ENCODE results near the gene CD3G.

The CD3G gene

GRCh38 chr11:118325283-118325682 is 18.9 kb upstream of the CD3G start:
- DNase-seq (ENCODE audit: low spot score), result no peak

GRCh38 chr11:118328745-118329144 is 15.4 kb upstream of the CD3G start:
- DNase-seq (ENCODE audit: low spot score), result no peak

- no peak for DNase-seq (ENCODE audit: low spot score)
These were observed 9.4 kb upstream of the CD3G start for GRCh38 chr11:118334745-118335144.

- DNase-seq (ENCODE audit: low spot score), result no peak
These were observed 5.5 kb upstream of the CD3G start for GRCh38 chr11:118338637-118339061.

- DNase-seq (ENCODE audit: low spot score), result no peak
These were observed 4.7 kb upstream of the CD3G start for GRCh38 chr11:118339281-118339961.

- no peak for DNase-seq (ENCODE audit: low spot score)
These were observed 3.7 kb upstream of the CD3G start for GRCh38 chr11:118340449-118340848.

- no peak for DNase-seq (ENCODE audit: low spot score)
These were observed 2.9 kb upstream of the CD3G start for GRCh38 chr11:118341261-118341660.

- DNase-seq (ENCODE audit: low spot score), result no peak
These were observed 2.2 kb upstream of the CD3G start for GRCh38 chr11:118341815-118342489.

- DNase-seq (ENCODE audit: low spot score), result no peak
These were observed 1.5 kb upstream of the CD3G start, which contains the start of gene CD3D for GRCh38 chr11:118342503-118343161. Gene CD3D (minus strand): TSS chr11:118342705. CDS start chr11:118342607, 98 bp downstream.

GRCh38 chr11:118343248-118343647 is 896 bp upstream of the CD3G start:
- no peak for DNase-seq (ENCODE audit: low spot score)

GRCh38 chr11:118349475-118349874 is 5.3 kb downstream of the CD3G start:
- DNase-seq (ENCODE audit: low spot score), result no peak

- no peak for DNase-seq (ENCODE audit: low spot score)
These were observed 9.1 kb downstream of the CD3G start for GRCh38 chr11:118353084-118353710.

- no peak for DNase-seq (ENCODE audit: low spot score)
These were observed 13.9 kb downstream of the CD3G start for GRCh38 chr11:118358071-118358470.

GRCh38 chr11:118359295-118359958 is 15.3 kb downstream of the CD3G start, which contains the start of gene UBE4A:
Gene UBE4A (plus strand): TSS chr11:118359600. CDS start chr11:118365081, 5,481 bp downstream.
- DNase-seq (ENCODE audit: low spot score), result peak; percentile 94

- no peak for DNase-seq (ENCODE audit: low spot score)
These were observed 20.9 kb downstream of the CD3G start for GRCh38 chr11:118364956-118365615.

- DNase-seq (ENCODE audit: low spot score), result no peak
These were observed 22.1 kb downstream of the CD3G start for GRCh38 chr11:118366287-118366686.

- no peak for DNase-seq (ENCODE audit: low spot score)
These were observed 26.6 kb downstream of the CD3G start for GRCh38 chr11:118370774-118371173.

- no peak for DNase-seq (ENCODE audit: low spot score)
These were observed 29.1 kb downstream of the CD3G start for GRCh38 chr11:118373263-118373662.

GRCh38 chr11:118373871-118374270 is 29.7 kb downstream of the CD3G start:
- no peak for DNase-seq (ENCODE audit: low spot score)

- no peak for DNase-seq (ENCODE audit: low spot score)
These were observed 30.6 kb downstream of the CD3G start for GRCh38 chr11:118374729-118375128.

GRCh38 chr11:118375978-118376377 is 31.8 kb downstream of the CD3G start:
- no peak for DNase-seq (ENCODE audit: low spot score)

Measured in putamen (tissue), 1 donor.